Measurements from ENCODE around the gene ACVR1B. TPM values are rescaled to one million over a fixed set of nuclear protein-coding genes. Genes with fewer than 3 reads are reported as not detected.

The ACVR1B gene
- total RNA-seq, 1 experiment from 2014 or later = 16.1 TPM

DNA sequence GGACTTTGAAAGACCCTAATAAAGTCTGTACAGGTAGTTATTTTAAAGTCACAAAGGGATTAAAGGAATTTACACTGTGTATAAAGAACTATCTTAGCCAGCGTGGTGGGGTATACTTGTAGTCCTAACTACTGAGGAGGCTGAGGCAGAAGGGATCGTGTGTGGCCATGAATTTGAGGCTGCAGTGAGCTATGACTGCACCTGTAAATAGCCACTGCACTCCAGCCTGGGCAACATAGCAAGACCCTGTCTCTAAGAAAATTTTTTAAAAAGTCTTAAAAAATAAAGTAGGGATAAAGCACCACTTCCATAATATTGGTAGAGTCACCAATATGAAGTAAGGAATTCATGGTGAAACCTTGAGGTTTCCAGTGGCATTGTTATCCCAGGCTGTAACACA lies 18.1 kb downstream of the ACVR1B start:
- no peak for DNase-seq (ENCODE audit: unreplicated experiment)
- Mint-ChIP-seq H3K4me3 (ENCODE audit: unreplicated experiment) (no peak overlapping the region), H3K36me3 (ENCODE audit: insufficient read depth, unreplicated experiment) (no peaks in the 10 kb centered on the region), H3K9me3 (ENCODE audit: unreplicated experiment) (no peaks in the 10 kb centered on the region), H3K4me1 (ENCODE audit: insufficient read depth, unreplicated experiment) (peaks cover 53% of the 10 kb centered on the region), H3K27me3 (ENCODE audit: insufficient read depth, unreplicated experiment) (no peaks in the 10 kb centered on the region), H3K27ac (ENCODE audit: low read depth, unreplicated experiment) (peak overlapping the region; percentile 99)
- CTCF ChIA-PET = interaction anchor here (0.6 to 1.7 kb wide), 8 partner anchors 9 to 583 kb away, joined by 3 to 8 read pairs (median 4); no protein-coding TSS in a partner anchor
- POLR2A ChIA-PET = interaction anchor here (3.2 to 3.8 kb wide), 2 partner anchors 9 to 14 kb away, joined by 33 to 39 read pairs; no protein-coding TSS in a partner anchor
- BruUV-seq (replicated peaks) = no TSS peak
- intact Hi-C loops (cut with micrococcal nuclease) = no loop called here
- TF ChIP-seq CTCF (IDR thresholded peaks at IDR 0.05; ENCODE audit: unreplicated experiment) = no peak

DNA sequence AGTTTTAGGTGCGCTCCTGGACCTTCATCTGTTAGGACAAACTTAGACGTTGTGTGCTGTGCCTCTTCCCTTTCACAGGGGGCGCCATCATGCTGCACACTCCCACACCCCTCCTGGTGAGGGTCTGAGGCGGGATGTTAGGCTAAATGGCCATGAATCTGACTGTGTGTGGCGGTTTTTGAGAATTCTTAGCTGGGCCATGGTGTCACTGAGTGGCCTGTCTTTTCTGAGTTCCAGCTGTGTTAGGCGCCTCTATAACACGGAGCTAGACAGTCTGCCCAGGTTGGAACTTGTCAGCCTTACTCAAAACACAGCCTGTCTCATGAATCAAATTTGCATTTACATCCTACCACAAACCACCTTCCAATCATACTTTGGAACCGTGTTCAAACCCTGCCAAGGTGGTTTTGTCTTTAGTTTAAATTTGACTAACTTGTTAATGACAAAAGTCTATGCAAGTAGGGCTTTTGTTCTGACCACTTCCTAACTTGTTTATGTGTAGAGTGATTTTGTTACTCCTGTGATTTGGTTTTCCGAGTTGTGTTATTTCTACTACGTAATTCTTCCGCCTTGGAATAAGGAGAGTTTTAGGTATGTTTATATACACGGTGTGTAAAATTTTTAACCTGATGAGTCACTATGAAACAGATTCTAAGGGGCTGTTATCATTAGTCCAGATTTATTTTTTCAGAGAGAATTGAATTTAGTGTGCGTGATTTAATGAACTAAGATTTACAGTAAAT lies 19.6 kb downstream of the ACVR1B start:
- ChIA-PET POLR2A (interaction anchor here (1.0 to 3.8 kb wide), 5 partner anchors 11 to 22 kb away, joined by 5 to 39 read pairs (median 13); partner anchors contain the start of gene ACVR1B), CTCF (interaction anchor here (0.6 to 2.0 kb wide), 16 partner anchors 9 to 147 kb away, joined by 3 to 9 read pairs (median 4); no protein-coding TSS in a partner anchor)
- H3K27ac Mint-ChIP-seq (ENCODE audit: low read depth, unreplicated experiment) = peak overlapping the region; percentile 99
- H3K27me3 Mint-ChIP-seq (ENCODE audit: insufficient read depth, unreplicated experiment) = no peaks in the 10 kb centered on the region
- peaks cover 5% of the 10 kb centered on the region for H3K36me3 Mint-ChIP-seq (ENCODE audit: insufficient read depth, unreplicated experiment)
- no peaks in the 10 kb centered on the region for H3K9me3 Mint-ChIP-seq (ENCODE audit: unreplicated experiment)
- peak overlapping the region; percentile 65 for H3K4me3 Mint-ChIP-seq (ENCODE audit: unreplicated experiment)
- peaks cover 55% of the 10 kb centered on the region for H3K4me1 Mint-ChIP-seq (ENCODE audit: insufficient read depth, unreplicated experiment)
- DNase-seq (ENCODE audit: unreplicated experiment) = peak; percentile 61
- TSS peak; percentile 45 for BruUV-seq (replicated peaks)
- intact Hi-C loops (cut with micrococcal nuclease) = no loop called here
- peak; percentile 50 for TF ChIP-seq CTCF (IDR thresholded peaks at IDR 0.05; ENCODE audit: unreplicated experiment)

GRCh38 chr12:51971679-51972421 lies 20.4 kb downstream of the ACVR1B start:
- H3K4me3 Mint-ChIP-seq (ENCODE audit: unreplicated experiment) = peak overlapping the region; percentile 65
- TF ChIP-seq CTCF (IDR thresholded peaks at IDR 0.05; ENCODE audit: unreplicated experiment) = no peak
- no peaks in the 10 kb centered on the region for H3K9me3 Mint-ChIP-seq (ENCODE audit: unreplicated experiment)
- ChIA-PET POLR2A (interaction anchor here (1.1 to 3.8 kb wide), 5 partner anchors 12 to 53 kb away, joined by 3 to 39 read pairs (median 13); partner anchors contain the start of gene ACVR1B), CTCF (interaction anchor here (0.6 to 2.0 kb wide), 10 partner anchors 9 to 1096 kb away, joined by 3 to 8 read pairs (median 4); no protein-coding TSS in a partner anchor)
- peak overlapping the region; percentile 99 for H3K27ac Mint-ChIP-seq (ENCODE audit: low read depth, unreplicated experiment)
- no peaks in the 10 kb centered on the region for H3K27me3 Mint-ChIP-seq (ENCODE audit: insufficient read depth, unreplicated experiment)
- peaks cover 12% of the 10 kb centered on the region for H3K36me3 Mint-ChIP-seq (ENCODE audit: insufficient read depth, unreplicated experiment)
- no peak for DNase-seq (ENCODE audit: unreplicated experiment)
- TSS peak; percentile 54 for BruUV-seq (replicated peaks)
- intact Hi-C loops (cut with micrococcal nuclease) = no loop called here
- H3K4me1 Mint-ChIP-seq (ENCODE audit: insufficient read depth, unreplicated experiment) = peaks cover 55% of the 10 kb centered on the region

DNA sequence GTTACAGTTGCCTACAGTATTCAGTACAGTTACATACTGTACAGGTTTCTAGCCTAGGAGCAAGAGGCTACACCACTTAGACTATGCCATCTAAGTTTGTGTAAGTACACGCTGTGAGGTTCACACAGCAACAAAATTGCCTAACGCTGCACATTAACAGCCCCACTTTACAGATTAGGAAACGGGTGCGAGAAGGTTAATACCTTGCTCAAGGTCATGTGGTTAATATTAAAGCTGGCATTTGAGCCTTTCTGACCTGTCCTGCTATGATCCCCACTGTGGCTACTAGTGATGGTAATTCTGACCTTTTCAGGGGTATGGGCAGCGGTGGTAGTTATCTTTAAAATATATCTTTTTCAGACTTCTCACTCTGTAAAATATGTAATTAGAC lies 20.9 kb downstream of the ACVR1B start:
- H3K4me3 Mint-ChIP-seq (ENCODE audit: unreplicated experiment) = no peak overlapping the region
- peaks cover 17% of the 10 kb centered on the region for H3K36me3 Mint-ChIP-seq (ENCODE audit: insufficient read depth, unreplicated experiment)
- TSS peak; percentile 87 for BruUV-seq (replicated peaks)
- H3K4me1 Mint-ChIP-seq (ENCODE audit: insufficient read depth, unreplicated experiment) = peaks cover 55% of the 10 kb centered on the region
- TF ChIP-seq CTCF (IDR thresholded peaks at IDR 0.05; ENCODE audit: unreplicated experiment) = no peak
- intact Hi-C loops (cut with micrococcal nuclease) = no loop called here
- DNase-seq (ENCODE audit: unreplicated experiment) = no peak
- no peaks in the 10 kb centered on the region for H3K27me3 Mint-ChIP-seq (ENCODE audit: insufficient read depth, unreplicated experiment)
- ChIA-PET POLR2A (interaction anchor here (1.1 to 3.8 kb wide), 4 partner anchors 12 to 53 kb away, joined by 3 to 39 read pairs (median 23); partner anchors contain the start of gene ACVR1B), CTCF (interaction anchor here (0.5 to 1.9 kb wide), 9 partner anchors 9 to 1097 kb away, joined by 3 to 8 read pairs (median 3); no protein-coding TSS in a partner anchor)
- H3K9me3 Mint-ChIP-seq (ENCODE audit: unreplicated experiment) = no peaks in the 10 kb centered on the region
- peak overlapping the region; percentile 99 for H3K27ac Mint-ChIP-seq (ENCODE audit: low read depth, unreplicated experiment)

Measured in MCF 10A (cell line).